ENCODE results near the gene PRPH2. TPM values are rescaled to one million over a fixed set of nuclear protein-coding genes. Genes with fewer than 3 reads are reported as not detected.

PRPH2 gene
- total and polyA plus RNA-seq, 2 of the 13 experiments (the other 11 are each of a cell fraction or from before 2014, with no cell fraction given): 0.03 to 0.04 TPM

GRCh38 chr6:42758756-42759430 is 36.5 kb upstream of the PRPH2 start:
- no peaks in the 10 kb centered on the region for H3K27me3 ChIP-seq (ENCODE audit: control insufficient read depth in 1 of 2, insufficient read depth in 2 of 2, low read length in 2 of 2)
- DNase-seq (ENCODE audit: low spot score) (no peak), FAIRE-seq (no peak), ATAC-seq (no peak)
- H3K27ac ChIP-seq (ENCODE audit: extremely low read length, insufficient read depth, low read length): no peak overlapping the region
- no peak overlapping the region for H2AFZ ChIP-seq (ENCODE audit: low read length)
- peaks cover 4 to 5% of the 10 kb centered on the region in 2 experiments; a peak in 2 of 5 replicates for H3K36me3 ChIP-seq (replicated peaks in 1 of 2; ENCODE audit: control insufficient read depth in 1 of 2, insufficient read depth in 2 of 2, low read length in 2 of 2)
- BruUV-seq (replicated peaks): no TSS peak
- H3K4me2 ChIP-seq (ENCODE audit: low read depth, low read length): no peak overlapping the region
- no peaks in the 10 kb centered on the region for H4K20me1 ChIP-seq (ENCODE audit: insufficient read depth, low read length)
- no peak for TF ChIP-seq ZNF468 (CRISPR knock-in tag; IDR thresholded peaks at IDR 0.05)
- no peak for TF ChIP-seq EHMT2 (IDR thresholded peaks at IDR 0.05; ENCODE audit: borderline replicate concordance, low read depth, low read length)
- TF ChIP-seq HCFC1 (IDR thresholded peaks at IDR 0.05; ENCODE audit: low read depth, low read length): no peak
- no peak for TF ChIP-seq GPBP1L1 (CRISPR knock-in tag; IDR thresholded peaks at IDR 0.05)
- TF ChIP-seq ATF6 (CRISPR knock-in tag; conservative IDR thresholded peaks at IDR 0.05): no peak
- TF ChIP-seq ZNF207 (IDR thresholded peaks at IDR 0.05; ENCODE audit: borderline replicate concordance): no peak
- no peak for TF ChIP-seq CENPT (CRISPR knock-in tag; IDR thresholded peaks at IDR 0.05; ENCODE audit: low read depth)
- TF ChIP-seq SP4 (CRISPR knock-in tag; IDR thresholded peaks at IDR 0.05): no peak
- TF ChIP-seq SMC3 (IDR thresholded peaks at IDR 0.05; ENCODE audit: low read length): no peak
- no peak for TF ChIP-seq SNAPC5 (CRISPR knock-in tag; IDR thresholded peaks at IDR 0.05; ENCODE audit: borderline replicate concordance)
- no peak for TF ChIP-seq BORCS8-MEF2B (CRISPR knock-in tag; IDR thresholded peaks at IDR 0.05)
- no peak for TF ChIP-seq HIC2 (CRISPR knock-in tag; IDR thresholded peaks at IDR 0.05; ENCODE audit: low read depth)
- no peak for TF ChIP-seq ZNF792 (CRISPR knock-in tag; IDR thresholded peaks at IDR 0.05)
- TF ChIP-seq ZNF335 (CRISPR knock-in tag; IDR thresholded peaks at IDR 0.05): no peak
- TF ChIP-seq SATB2 (CRISPR knock-in tag; IDR thresholded peaks at IDR 0.05): no peak
- no peak for TF ChIP-seq GMEB2 (CRISPR knock-in tag; IDR thresholded peaks at IDR 0.05; ENCODE audit: low read depth)
- intact Hi-C loops (cut with micrococcal nuclease; ENCODE audit: unreplicated experiment) (no loop called here), in situ Hi-C loops (cut with HindIII; ENCODE audit: extremely low pct_ligation_motif_present, low pct_unique_long_range_greater_than_20kb) (no loop called here)
- H3K4me3 ChIP-seq (replicated peaks in 1 of 3; ENCODE audit: insufficient read depth in 1 of 3, low read depth in 2 of 3, low read length in 3 of 3): no peak overlapping the region
- no peak overlapping the region for H3K9ac ChIP-seq (ENCODE audit: insufficient read depth, low read depth, low read length)
- POLR2A ChIA-PET: interaction anchor here (2.3 kb wide), 1 partner anchor 23 kb away, joined by 10 read pairs; the partner anchor contains the start of gene BICRAL
- 89% methylated on average over 3 of the region's 3 CpGs for WGBS (ENCODE audit: low lambda C conversion rate)
- no peaks in the 10 kb centered on the region for H3K79me2 ChIP-seq (ENCODE audit: insufficient read depth, low read length)
- H3K4me1 ChIP-seq (ENCODE audit: insufficient read depth, low read length): no peaks in the 10 kb centered on the region
- CTCF ChIA-PET (ENCODE audit: low intra/inter-chr PET ratio, low total read pairs): no interaction called here
- H3K9me3 ChIP-seq (ENCODE audit: low read length): no peaks in the 10 kb centered on the region
